GM18508 (cell line): ENCODE results near the gene ZNRF1.
"Not testable (repeated sequence)": the region's sequence is repeated elsewhere in the genome, so short reads cannot be mapped to it uniquely, and the experiment has no call there.

ENCODE experiments used
- ATAC-seq: cut with Tn5 transposase; IDR thresholded peaks from one replicate; pipeline ENCODE4 v1.9.1; 2021; ENCODE audit warnings: moderate number of reproducible peaks; ENCODE audit not compliant: insufficient read depth, unreplicated experiment

The ZNRF1 gene

DNA sequence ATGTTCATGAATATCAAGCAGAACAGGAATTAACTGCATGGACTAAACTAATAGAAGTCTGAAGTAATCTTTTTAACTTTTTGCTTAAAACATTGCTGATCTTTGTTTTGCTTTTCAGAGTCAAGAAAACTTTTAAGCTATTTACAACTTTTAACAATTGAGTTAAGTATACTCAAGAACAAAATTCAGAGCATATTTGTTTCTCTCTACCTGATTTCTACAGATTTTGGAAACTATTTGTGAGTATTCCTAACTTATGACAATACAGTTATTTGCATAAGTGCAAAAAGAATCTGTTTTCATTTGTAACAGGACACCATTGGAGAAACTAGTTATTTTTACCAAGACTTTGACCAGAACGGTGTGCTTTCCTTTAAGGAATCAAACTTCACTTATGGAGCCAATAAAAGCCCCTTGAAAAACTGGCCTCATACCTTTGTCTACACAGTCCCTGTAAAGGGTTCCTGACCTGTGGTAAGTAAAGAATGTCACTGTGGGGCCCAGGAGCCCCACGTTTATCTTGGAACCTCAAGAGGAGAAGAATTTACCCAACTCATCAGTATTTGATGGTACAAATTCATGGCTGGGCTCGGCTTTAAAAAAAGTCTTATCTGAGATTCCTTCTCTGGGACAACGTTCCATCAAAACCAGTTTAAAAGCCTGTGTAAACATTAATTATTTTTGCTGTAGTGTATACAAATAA is 129.0 kb downstream of the ZNRF1 start:
- ATAC-seq: no peak

- ATAC-seq: not testable (repeated sequence)
These were observed 130.8 kb downstream of the ZNRF1 start for GRCh38 chr16:75129421-75130149.

GRCh38 chr16:75130150-75130771 is 131.4 kb downstream of the ZNRF1 start:
- no peak for ATAC-seq

DNA sequence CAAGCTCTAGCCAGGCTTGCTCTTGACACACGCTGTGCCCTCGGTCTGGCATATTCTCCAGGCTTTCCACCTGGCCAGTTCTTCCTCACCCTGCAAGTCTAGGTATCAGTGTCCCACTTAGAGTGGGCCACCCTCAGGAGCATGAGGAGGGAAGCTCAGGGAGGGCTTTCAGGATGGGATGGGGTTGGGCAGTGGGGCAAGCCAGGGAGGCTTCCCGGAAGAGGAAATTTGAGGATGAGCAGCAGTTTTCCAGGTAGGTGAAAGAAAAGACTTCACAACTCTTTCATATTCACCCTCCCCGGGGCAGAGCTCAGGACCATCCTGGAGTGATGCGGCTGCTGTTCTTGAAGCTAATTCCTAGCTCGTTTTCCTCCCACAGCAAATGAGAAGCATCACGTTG is 132.3 kb downstream of the ZNRF1 start:
- ATAC-seq: no peak

DNA sequence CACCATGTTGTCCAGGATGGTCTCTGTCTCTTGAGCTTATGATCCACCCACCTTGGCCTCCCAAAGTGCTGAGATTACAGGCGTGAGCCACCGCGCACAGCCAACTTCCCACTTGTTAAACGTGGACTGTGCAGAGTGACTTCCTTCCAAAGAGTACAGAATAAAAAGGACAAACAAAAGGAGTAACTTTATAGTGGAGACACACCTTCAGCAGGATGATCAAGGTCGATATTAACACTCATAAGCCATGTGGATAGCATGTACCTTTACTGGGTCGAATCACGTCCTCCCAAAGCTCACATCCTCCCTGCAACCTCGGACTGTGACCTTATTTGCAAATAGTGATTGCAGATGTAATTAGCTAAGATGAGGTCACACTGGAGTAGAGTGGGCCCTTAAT is 139.4 kb downstream of the ZNRF1 start:
- ATAC-seq: no peak

- no peak for ATAC-seq
These were observed 139.8 kb downstream of the ZNRF1 start for GRCh38 chr16:75138636-75139035.

GRCh38 chr16:75139498-75139897 is 140.7 kb downstream of the ZNRF1 start:
- ATAC-seq: no peak

GRCh38 chr16:75143941-75144340 is 145.1 kb downstream of the ZNRF1 start:
- no peak for ATAC-seq

- no peak for ATAC-seq
These were observed 149.1 kb downstream of the ZNRF1 start for GRCh38 chr16:75147968-75148310.

DNA sequence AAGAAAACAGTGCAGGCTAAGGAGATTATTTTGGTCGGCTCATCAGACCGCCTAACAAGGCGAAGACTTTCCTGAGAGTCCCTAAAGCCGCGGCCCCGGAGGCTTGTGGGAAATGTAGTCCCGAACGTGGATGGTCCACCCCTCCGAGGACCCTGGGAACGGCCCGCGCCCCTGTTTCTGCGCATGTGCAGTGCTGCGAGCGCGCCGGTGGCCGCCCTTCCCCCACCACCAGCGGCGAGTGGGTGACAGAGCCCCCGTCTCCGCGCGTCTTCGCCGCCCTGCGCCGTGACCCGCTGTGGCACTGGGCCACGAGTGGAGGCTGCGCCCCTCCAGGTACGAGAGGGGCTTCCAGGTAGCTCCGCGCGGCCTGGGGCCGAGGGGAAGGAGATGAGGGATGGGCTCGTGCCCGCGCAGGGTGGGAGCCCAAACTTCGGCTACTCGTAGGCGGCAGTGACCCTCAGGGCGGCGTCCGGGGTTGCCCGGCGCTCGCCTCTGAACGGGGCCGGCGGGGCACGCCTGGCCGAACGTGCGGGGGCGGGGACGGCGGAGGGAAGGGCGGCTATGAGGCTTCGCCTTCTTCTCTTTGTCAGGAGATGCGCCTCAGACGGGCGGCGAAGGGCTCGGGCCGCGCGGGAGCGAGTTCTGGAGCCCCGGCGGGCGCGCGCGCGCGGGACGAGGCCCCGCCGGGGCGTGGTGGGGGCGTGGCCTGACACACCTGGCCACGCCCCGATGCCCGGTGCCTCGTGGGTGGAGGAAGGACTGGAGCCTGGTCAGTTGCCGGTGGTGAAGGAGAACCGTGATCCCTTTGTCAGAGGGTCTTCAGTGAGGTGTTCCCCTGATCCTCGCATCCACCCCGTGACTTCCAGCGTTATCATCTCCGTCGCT is 149.7 kb downstream of the ZNRF1 start, which contains the start of gene ZFP1:
Gene ZFP1 (plus strand): TSS at position 214 of the 885 bp plus-strand sequence. CDS start 4,428 bp downstream, outside the sequence.
- ATAC-seq: peak; percentile 60

DNA sequence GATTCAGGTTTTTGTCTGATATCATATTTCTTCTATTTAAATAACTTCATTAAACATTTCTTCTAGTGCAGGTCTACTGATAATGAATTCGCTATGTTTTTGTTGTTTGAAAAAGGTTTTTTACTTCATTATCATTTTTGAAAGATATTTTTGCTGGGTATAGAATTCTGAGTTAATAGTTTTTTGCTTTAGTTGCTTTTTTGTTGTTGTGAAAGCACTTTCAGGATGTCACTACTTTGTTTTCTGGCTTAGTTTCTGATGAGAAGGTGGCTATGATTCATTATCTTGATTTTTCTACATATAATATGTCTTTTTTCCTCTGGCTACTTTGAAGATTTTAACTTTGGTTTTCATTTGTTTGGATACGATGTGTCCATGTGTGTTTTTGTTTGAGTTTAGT is 153.0 kb downstream of the ZNRF1 start:
- no peak for ATAC-seq

DNA sequence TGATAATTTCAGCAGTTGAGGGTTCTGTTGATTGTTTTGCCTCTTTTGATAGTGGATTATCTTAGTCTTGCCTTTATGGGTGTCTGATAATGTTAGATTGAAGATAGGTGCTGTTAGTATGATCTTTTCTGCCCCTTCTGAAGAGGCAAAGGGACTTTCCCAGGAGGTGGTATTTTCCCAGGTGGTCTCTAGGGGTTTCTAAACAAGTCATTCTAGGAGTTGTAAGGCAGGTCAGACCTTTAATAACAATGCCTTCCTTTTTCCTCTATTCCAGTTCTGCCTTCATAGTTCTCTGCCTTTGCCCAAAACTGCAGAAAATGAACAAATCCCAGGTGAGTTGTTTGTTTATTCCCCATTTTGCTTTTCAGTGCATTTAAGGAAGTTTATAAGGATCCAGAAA is 153.8 kb downstream of the ZNRF1 start:
- ATAC-seq: no peak

DNA sequence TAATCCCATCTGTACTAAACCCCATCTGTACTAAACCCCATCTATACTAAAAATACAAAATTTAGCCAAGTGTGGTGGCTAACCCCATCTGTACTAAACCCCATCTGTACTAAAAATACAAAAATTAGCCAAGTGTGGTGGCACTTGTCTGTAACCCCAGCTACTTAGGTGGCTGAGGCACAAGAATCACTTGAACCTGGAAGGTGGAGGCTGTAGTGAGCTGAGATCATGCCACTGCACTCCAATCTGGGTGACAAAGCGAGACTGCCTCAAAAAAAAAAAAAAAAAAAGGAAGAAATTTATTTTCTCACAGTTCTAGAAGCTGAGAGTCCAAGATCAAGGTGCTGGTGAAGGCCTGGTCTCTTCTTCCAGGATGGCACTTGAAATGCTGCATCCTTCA is 161.6 kb downstream of the ZNRF1 start:
- no peak for ATAC-seq
